ENCODE data around the gene EIF4ENIF1.
A peak's percentile ranks its signal among the peaks of the same experiment; 100 is the strongest.
"Not testable (repeated sequence)": the region's sequence is repeated elsewhere in the genome, so short reads cannot be mapped to it uniquely, and the experiment has no call there.

EIF4ENIF1 gene, protein sequence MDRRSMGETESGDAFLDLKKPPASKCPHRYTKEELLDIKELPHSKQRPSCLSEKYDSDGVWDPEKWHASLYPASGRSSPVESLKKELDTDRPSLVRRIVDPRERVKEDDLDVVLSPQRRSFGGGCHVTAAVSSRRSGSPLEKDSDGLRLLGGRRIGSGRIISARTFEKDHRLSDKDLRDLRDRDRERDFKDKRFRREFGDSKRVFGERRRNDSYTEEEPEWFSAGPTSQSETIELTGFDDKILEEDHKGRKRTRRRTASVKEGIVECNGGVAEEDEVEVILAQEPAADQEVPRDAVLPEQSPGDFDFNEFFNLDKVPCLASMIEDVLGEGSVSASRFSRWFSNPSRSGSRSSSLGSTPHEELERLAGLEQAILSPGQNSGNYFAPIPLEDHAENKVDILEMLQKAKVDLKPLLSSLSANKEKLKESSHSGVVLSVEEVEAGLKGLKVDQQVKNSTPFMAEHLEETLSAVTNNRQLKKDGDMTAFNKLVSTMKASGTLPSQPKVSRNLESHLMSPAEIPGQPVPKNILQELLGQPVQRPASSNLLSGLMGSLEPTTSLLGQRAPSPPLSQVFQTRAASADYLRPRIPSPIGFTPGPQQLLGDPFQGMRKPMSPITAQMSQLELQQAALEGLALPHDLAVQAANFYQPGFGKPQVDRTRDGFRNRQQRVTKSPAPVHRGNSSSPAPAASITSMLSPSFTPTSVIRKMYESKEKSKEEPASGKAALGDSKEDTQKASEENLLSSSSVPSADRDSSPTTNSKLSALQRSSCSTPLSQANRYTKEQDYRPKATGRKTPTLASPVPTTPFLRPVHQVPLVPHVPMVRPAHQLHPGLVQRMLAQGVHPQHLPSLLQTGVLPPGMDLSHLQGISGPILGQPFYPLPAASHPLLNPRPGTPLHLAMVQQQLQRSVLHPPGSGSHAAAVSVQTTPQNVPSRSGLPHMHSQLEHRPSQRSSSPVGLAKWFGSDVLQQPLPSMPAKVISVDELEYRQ

GRCh38 chr22:31489632-31490495 lies at the start of gene EIF4ENIF1:
Gene EIF4ENIF1 (minus strand): TSS chr22:31489842. CDS start chr22:31488718, 1,124 bp downstream.
- peak; percentile 77 to 79 for DNase-seq (ENCODE audit: low read depth in 1 of 2, low spot score in 1 of 2)

DNA sequence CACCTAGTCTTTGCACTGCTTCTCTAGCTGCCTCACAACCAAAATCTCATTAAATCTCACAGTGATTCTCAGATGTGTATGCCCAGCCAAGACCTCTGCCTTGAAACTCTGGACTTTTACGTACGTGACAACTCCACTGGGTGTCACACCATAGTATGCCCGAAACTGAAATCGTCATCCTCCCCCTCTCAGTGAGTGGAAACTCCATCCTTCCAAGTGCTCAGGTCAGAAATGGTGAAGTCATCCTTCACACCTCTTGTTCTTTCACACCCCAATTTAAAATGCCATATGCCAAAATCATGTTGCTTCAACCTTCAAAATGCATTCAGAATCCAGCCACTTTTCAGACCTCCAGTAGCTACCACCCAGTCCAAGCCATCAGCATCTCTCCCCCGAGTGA lies 49.2 kb upstream of the EIF4ENIF1 start:
- DNase-seq (ENCODE audit: low read depth in 1 of 2, low spot score in 1 of 2): peak in 1 of 2 donors; percentile 41

GRCh38 chr22:31537019-31537535 lies 47.4 kb upstream of the EIF4ENIF1 start:
- DNase-seq (ENCODE audit: low read depth in 1 of 2, low spot score in 1 of 2): peak in 1 of 2 donors; percentile 40

- DNase-seq (ENCODE audit: low read depth in 1 of 2, low spot score in 1 of 2): no peak
These were observed 43.7 kb upstream of the EIF4ENIF1 start for GRCh38 chr22:31533374-31533773.

GRCh38 chr22:31532060-31532459 lies 42.4 kb upstream of the EIF4ENIF1 start:
- DNase-seq (ENCODE audit: low read depth in 1 of 2, low spot score in 1 of 2): no peak

- DNase-seq (ENCODE audit: low read depth in 1 of 2, low spot score in 1 of 2): no peak
These were observed 41.2 kb upstream of the EIF4ENIF1 start for GRCh38 chr22:31530823-31531195.

DNA sequence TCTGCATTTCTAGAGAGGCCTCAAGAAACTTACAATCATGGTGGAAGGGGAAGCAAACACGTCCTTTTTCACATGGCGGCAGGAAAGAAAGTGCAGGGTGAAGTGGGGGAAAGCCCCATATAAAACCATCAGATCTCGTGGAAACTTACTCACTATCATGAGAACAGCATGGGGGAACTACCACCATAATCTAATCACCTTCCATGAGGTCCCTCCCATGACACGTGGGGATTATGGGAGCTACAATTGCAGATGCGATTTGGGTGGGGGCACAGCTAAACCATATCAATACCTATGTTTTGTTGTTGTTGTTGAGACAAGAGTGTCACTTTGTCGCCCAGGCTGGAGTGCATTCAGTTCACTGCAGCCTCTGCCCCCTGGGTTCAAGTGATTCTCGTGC lies 36.6 kb upstream of the EIF4ENIF1 start:
- DNase-seq (ENCODE audit: low read depth in 1 of 2, low spot score in 1 of 2): peak; percentile 12 to 62

GRCh38 chr22:31524132-31524531 lies 34.5 kb upstream of the EIF4ENIF1 start:
- DNase-seq (ENCODE audit: low read depth in 1 of 2, low spot score in 1 of 2): not testable (repeated sequence)

DNA sequence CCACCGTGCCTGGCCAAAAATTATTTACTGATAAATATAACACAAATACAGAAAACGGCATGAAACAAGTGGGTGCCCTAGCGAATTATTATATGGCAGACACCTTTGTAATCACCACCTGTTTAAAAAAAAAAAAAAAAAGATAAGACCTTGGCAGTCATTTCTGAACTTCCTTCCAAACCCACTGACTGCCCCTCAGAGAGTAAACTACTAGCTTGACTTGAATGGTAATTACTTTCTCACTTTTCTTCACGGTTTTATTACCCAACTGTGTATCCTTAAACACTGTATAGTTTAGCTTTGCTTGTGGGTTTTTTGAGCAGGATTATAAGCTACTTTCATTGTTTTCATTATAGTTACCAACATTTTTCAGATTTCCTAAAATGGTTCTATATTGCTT lies 30.4 kb upstream of the EIF4ENIF1 start:
- no peak for DNase-seq (ENCODE audit: low read depth in 1 of 2, low spot score in 1 of 2)

DNA sequence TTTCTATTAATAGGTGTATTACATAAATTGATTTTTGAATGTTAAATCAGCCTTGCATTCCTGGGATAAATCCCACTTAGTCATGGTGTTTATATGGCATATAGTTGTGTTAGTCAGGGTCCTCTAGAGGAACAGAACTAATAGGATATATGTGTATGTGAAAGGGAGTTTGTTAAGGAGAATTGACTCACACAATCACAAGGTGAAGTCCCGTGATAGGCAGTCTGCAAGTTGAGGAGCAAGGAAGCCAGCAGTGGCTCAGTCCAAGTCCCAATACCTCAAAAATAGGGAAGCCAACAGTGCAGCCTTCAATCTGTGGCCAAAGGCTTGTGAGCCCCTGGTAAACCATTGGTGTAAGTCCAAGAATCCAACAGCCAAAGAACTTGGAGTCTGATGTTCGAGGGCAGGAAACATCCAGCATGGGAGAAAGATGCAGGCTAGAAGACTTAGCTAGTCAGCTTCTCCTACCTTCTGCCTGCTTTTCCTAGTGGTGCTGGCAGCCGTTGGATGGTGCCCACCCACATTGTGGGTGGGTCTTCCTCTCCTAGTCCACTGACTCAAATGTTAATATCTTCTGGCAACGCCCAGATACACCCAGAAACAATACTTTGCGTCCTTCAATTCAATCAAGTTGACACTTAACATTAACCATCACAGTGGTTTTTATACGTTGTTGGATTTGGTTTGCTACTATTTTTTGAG lies 19.6 kb upstream of the EIF4ENIF1 start:
- DNase-seq (ENCODE audit: low read depth in 1 of 2, low spot score in 1 of 2): no peak

GRCh38 chr22:31508536-31508935 lies 18.9 kb upstream of the EIF4ENIF1 start:
- no peak for DNase-seq (ENCODE audit: low read depth in 1 of 2, low spot score in 1 of 2)

GRCh38 chr22:31507517-31507916 lies 17.9 kb upstream of the EIF4ENIF1 start:
- DNase-seq (ENCODE audit: low read depth in 1 of 2, low spot score in 1 of 2): not testable (repeated sequence)

DNA sequence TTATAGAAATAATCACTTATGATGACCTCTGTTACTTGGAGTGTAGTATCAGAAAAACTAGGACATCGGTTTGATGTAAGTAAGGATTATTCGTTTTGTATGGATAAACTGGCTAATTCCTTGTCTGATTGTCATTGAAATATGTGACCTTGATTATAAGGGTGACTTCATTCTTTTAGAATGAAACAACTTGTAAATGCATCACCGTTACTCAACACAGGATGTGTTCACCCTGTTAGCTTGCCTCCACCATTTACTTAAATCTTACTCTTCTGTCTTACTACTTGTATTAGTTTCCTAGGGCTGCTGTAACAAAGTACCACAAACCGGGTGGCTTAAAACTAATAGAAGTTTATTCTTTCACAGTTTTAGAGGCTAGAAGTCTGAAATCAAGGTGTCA lies 14.6 kb upstream of the EIF4ENIF1 start:
- no peak for DNase-seq (ENCODE audit: low read depth in 1 of 2, low spot score in 1 of 2)

DNA sequence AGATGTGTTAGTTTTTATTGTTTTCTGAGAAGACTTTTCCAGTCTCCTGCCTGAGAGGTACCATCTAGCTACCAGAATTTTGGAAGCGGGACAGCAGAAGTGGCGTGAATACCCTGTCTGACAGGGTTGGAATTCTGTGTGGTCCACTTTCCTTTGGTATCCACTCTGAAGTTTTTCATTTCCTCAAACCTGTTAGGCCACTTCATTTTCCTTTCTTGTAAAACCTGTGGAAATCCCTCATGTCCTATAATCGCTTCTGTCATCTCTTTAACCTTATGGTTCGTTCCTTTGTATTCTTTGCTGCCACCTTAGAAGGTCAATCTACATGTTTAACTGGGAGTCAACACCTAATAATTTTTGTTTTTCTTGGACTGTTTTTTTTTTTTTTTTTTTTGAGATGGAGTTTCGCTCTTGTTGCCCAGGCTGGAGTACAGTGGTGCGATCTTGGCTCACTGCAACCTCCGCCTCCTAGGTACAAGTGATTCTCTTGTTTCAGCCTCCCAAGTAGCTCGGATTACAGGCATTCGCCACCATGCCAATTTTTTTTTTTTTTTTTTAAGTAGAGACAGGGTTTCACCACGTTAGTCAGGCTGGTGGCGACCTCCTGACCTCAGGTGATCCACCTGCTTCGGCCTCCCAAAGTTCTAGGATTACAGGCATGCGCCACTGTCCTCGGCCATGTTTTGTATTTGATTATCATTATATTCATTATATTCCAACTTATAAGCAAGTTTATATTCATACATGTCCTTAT lies 13.7 kb upstream of the EIF4ENIF1 start:
- DNase-seq (ENCODE audit: low read depth in 1 of 2, low spot score in 1 of 2): no peak

GRCh38 chr22:31501738-31502137 lies 12.1 kb upstream of the EIF4ENIF1 start:
- DNase-seq (ENCODE audit: low read depth in 1 of 2, low spot score in 1 of 2): no peak

DNA sequence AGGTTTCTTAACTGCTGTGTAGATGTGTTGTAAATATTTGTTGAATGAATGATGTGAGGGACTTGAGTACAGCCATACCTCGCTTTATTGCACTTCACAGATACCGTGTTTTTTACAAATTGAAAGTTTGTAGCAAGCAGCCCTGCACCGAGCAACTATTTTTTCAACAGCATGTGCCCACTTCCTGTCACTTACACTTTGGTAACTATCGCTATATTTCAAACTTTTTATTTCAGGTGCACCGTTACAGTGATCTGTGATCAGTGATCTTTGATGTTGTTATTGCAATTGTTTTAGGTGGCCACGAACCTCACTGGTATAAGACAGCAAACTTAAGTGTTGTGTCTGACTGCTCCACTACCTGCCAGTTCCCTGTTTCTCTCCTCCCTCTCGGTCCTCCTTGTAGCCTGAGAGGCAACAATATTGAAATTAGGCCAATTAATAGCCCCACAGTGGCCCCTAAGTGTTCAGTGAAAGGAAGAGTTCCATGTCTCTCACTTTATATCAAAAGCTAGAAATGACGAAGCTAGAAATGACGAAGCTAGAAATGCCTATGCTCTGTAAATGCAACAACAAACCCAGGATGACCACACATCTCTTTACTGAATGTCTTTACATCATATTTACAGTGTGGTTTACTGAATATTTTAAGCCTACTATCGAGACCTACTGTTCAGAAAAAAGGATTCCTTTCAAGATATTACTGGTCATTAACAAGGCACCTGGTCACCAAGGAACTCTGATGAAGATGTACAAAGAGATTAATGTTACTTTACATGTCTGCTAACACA lies 7.7 kb upstream of the EIF4ENIF1 start:
- DNase-seq (ENCODE audit: low read depth in 1 of 2, low spot score in 1 of 2): no peak

DNA sequence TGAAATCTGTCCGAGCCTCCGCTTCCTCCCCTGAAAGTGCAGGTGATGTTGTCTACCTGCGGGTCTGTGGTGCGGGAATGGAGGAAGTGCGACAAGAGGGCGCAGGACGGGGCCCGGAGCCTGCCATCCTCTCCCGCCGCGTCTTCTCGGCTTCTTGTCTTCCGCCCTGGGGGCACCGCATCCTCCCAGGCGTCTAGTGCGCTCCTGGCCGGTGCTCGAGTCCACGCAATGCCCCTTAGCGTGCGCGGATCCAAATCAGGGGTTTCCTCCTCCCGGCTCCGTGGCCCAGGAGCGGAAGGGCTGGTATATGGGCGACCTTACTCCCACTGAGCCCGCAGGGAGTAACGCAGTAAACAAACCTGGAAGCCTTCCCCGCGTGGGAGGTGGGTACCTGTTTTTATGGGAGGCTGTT lies 7.1 kb upstream of the EIF4ENIF1 start:
- DNase-seq (ENCODE audit: low read depth in 1 of 2, low spot score in 1 of 2): peak in 1 of 2 donors; percentile 9

- DNase-seq (ENCODE audit: low read depth in 1 of 2, low spot score in 1 of 2): peak; percentile 89 to 93
These were observed 6.5 kb upstream of the EIF4ENIF1 start, which contains the start of gene SFI1 for GRCh38 chr22:31496007-31496734. Gene SFI1 (plus strand): TSS chr22:31496536. CDS start chr22:31508285, 11,749 bp downstream.

Data from activated CD4-positive, alpha-beta T cell treated with anti-CD3 and anti-CD28 coated beads, Interleukin-2, amount 50 U/mL, for 24 hours (primary cell).